Keratinocyte (primary cell): ENCODE data around the gene PRKD1. TPM values are rescaled to one million over a fixed set of nuclear protein-coding genes. Genes with fewer than 3 reads are reported as not detected.

Source experiments
- DNase-seq: peaks from one replicate; pipeline ENCODE4 v3.0.0-alpha.2; 2011; ENCODE audit warnings: low read depth, missing footprints, low spot score
- FAIRE-seq: peaks from 2 replicates; lab custom pipeline; 2011; peaks lifted over from hg19 to GRCh38; lab: Jason Lieb, UNC
- H2AFZ ChIP-seq: 2 replicates; pipeline ENCODE4 v1.6.0; 2012; ENCODE audit warnings: low read length, control low read depth, inconsistent platforms; ENCODE audit not compliant: control insufficient read depth
- H3K27ac ChIP-seq: 2 replicates; pipeline ENCODE4 v1.5.1; 2011; ENCODE audit warnings: low read length; ENCODE audit not compliant: control insufficient read depth, insufficient read depth
- H3K27me3 ChIP-seq: 3 replicates; pipeline ENCODE4 v1.6.0; 2011; ENCODE audit warnings: low read length; ENCODE audit not compliant: control insufficient read depth, insufficient read depth; ENCODE audit errors: extremely low read depth
- H3K36me3 ChIP-seq, 2 experiments: 2 replicates in 1 of 2; 3 replicates in 1 of 2; pipeline ENCODE4 v1.5.1; 2011; ENCODE audit warnings: low read length in 2 of 2, mild to moderate bottlenecking in 1 of 2; ENCODE audit not compliant: control insufficient read depth in 2 of 2, insufficient read depth in 2 of 2; ENCODE audit errors: extremely low read depth in 1 of 2
- H3K4me1 ChIP-seq: 3 replicates; pipeline ENCODE4 v1.5.1; 2011; ENCODE audit warnings: low read length; ENCODE audit not compliant: control insufficient read depth, insufficient read depth; ENCODE audit errors: extremely low read depth
- H3K4me2 ChIP-seq: 3 replicates; pipeline ENCODE4 v1.6.0; 2011; ENCODE audit warnings: low read depth, low read length; ENCODE audit not compliant: control insufficient read depth, insufficient read depth; ENCODE audit errors: extremely low read depth
- H3K4me3 ChIP-seq, 3 experiments: fragments of 200-600 bp in 1 of 3; sonication (generic) in 1 of 3; 2 replicates in 2 of 3; 3 replicates in 1 of 3; pipeline ENCODE4 v1.5.1; 2011 to 2016; ENCODE audit warnings: low read length in 3 of 3, mild to moderate bottlenecking in 3 of 3, control low read depth in 2 of 3, inconsistent platforms in 1 of 3, low read depth in 1 of 3, mixed read lengths in 1 of 3, mixed run types in 1 of 3, moderate library complexity in 1 of 3; ENCODE audit not compliant: control insufficient read depth in 2 of 3, insufficient read depth in 2 of 3; ENCODE audit errors: extremely low read depth in 1 of 3
- H3K79me2 ChIP-seq: 2 replicates; pipeline ENCODE4 v1.6.0; 2012; ENCODE audit warnings: low read length; ENCODE audit not compliant: control insufficient read depth, insufficient read depth
- H3K9ac ChIP-seq: 3 replicates; pipeline ENCODE4 v1.6.0; 2011; ENCODE audit warnings: low read length; ENCODE audit not compliant: control insufficient read depth, insufficient read depth; ENCODE audit errors: extremely low read depth
- H3K9me1 ChIP-seq: 3 replicates; pipeline ENCODE4 v1.6.0; 2011; ENCODE audit warnings: low read length; ENCODE audit not compliant: control insufficient read depth, insufficient read depth; ENCODE audit errors: extremely low read depth
- H3K9me3 ChIP-seq: 2 replicates; pipeline ENCODE4 v1.5.1; 2012; ENCODE audit warnings: low read depth, low read length; ENCODE audit not compliant: control insufficient read depth
- H4K20me1 ChIP-seq: 3 replicates; pipeline ENCODE4 v1.6.0; 2011; ENCODE audit warnings: low read length; ENCODE audit not compliant: control insufficient read depth, insufficient read depth; ENCODE audit errors: extremely low read depth
- CTCF ChIP-seq, 3 experiments: IDR thresholded peaks in 1 of 3; conservative IDR thresholded peaks in 1 of 3; optimal IDR thresholded peaks in 1 of 3; 2 replicates in 2 of 3; 3 replicates in 1 of 3; pipeline versions ENCODE3 to v1.5.1; 2011; ENCODE audit warnings: low read length in 3 of 3, mild to moderate bottlenecking in 3 of 3, moderate library complexity in 2 of 3, control low read depth in 1 of 3, inconsistent platforms in 1 of 3; ENCODE audit not compliant: insufficient read depth in 2 of 3; ENCODE audit errors: extremely low read depth in 1 of 3
- EZH2 ChIP-seq: IDR thresholded peaks from one replicate; pipeline ENCODE4 v1.6.1; 2012; ENCODE audit warnings: inconsistent platforms, mild to moderate bottlenecking, low read length, moderate library complexity
- dilution Hi-C: fragments of 300-500 bp; cut with MboI; formaldehyde crosslinking; loops from one replicate; pipeline ENCODE4 v1.7.0; 2020; ENCODE audit warnings: low sequenced_read_pairs; ENCODE audit not compliant: extremely low pct_ligation_motif_present
- polyA plus RNA-seq, 5 experiments: library from polyadenylated mRNA; depleted of rRNA in 3 of 5; stranded (reverse) in 3 of 5; stranded (forward) in 1 of 5; unstranded in 1 of 5; fragments of >200 nt; gene quantifications; 1 replicate in 1 of 5; 2 replicates in 3 of 5; 3 replicates in 1 of 5; pipeline versions ENCODE4 v1.2.1 to v1.2.3, GENCODE V29; 2011 to 2012; ENCODE audit warnings: missing spikeins in 2 of 5, low read depth in 1 of 5, low replicate concordance in 1 of 5

The PRKD1 gene
- polyA plus RNA-seq, 1 donor (not counting 4 experiments of a cell fraction or from before 2014, with no cell fraction given) = 0.49 TPM

DNA sequence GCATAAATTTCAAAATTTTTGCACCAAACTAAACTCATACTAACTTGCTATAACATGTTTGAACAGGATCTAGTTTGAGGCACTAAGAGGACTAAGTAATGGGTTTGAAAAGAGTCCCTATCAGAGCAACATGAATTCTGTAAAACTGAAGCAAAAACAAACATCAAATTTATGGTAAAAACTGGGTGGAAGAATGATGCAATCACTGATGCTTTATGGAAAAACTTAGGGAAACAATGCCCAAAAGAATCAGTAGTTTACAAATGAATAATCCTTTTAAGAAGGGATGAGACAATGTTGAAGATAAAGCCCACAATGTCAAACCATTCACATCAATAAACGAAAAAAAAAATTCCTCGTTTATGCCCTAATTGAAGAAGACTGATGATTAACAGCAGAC, 88.9 kb downstream of the PRKD1 start:
- no peaks in the 10 kb centered on the region for H3K27me3 ChIP-seq
- DNase-seq (no peak), FAIRE-seq (no peak)
- no peak overlapping the region for H2AFZ ChIP-seq
- H3K4me2 ChIP-seq = no peak overlapping the region
- dilution Hi-C loops = no loop called here
- no peaks in the 10 kb centered on the region for H3K9me1 ChIP-seq
- H3K4me3 ChIP-seq = no peak overlapping the region
- peaks cover 2% of the 10 kb centered on the region for H3K9me3 ChIP-seq
- no peaks in the 10 kb centered on the region for H3K79me2 ChIP-seq
- no peaks in the 10 kb centered on the region for H3K4me1 ChIP-seq
- no peak overlapping the region for H3K9ac ChIP-seq
- no peak overlapping the region for H3K27ac ChIP-seq
- no peaks in the 10 kb centered on the region for H3K36me3 ChIP-seq
- H4K20me1 ChIP-seq = no peaks in the 10 kb centered on the region
- no peak for TF ChIP-seq EZH2
- TF ChIP-seq CTCF (optimal IDR thresholded peaks at IDR 0.05 in 1 of 3, IDR thresholded peaks at IDR 0.05 in 1 of 3, conservative IDR thresholded peaks at IDR 0.05 in 1 of 3; ENCODE audit: extremely low read depth in 1 of 3, insufficient read depth in 2 of 3, low read length in 3 of 3) = no peak

- no peak overlapping the region for H3K27ac ChIP-seq
- no peak overlapping the region for H3K4me3 ChIP-seq
- H3K9me1 ChIP-seq = no peaks in the 10 kb centered on the region
- H3K36me3 ChIP-seq = no peaks in the 10 kb centered on the region
- FAIRE-seq = no peak
- H4K20me1 ChIP-seq = no peaks in the 10 kb centered on the region
- no peak overlapping the region for H3K9ac ChIP-seq
- no peak overlapping the region for H3K4me2 ChIP-seq
- H3K9me3 ChIP-seq = peaks cover 2% of the 10 kb centered on the region
- TF ChIP-seq EZH2 (no peak), CTCF (optimal IDR thresholded peaks at IDR 0.05 in 1 of 3, IDR thresholded peaks at IDR 0.05 in 1 of 3, conservative IDR thresholded peaks at IDR 0.05 in 1 of 3; ENCODE audit: extremely low read depth in 1 of 3, insufficient read depth in 2 of 3, low read length in 3 of 3) (no peak)
- H3K27me3 ChIP-seq = no peaks in the 10 kb centered on the region
- H3K79me2 ChIP-seq = no peaks in the 10 kb centered on the region
- H3K4me1 ChIP-seq = no peaks in the 10 kb centered on the region
- H2AFZ ChIP-seq = no peak overlapping the region
- dilution Hi-C loops = no loop called here
- DNase-seq = no peak
These were observed 91.3 kb downstream of the PRKD1 start for GRCh38 chr14:29836395-29836794.
